ENCODE measurements around the gene HOMER1. TPM values are rescaled to one million over a fixed set of nuclear protein-coding genes. Genes with fewer than 3 reads are reported as not detected.

The HOMER1 gene
- total and polyA plus RNA-seq, 10 of the 15 experiments (the other 5 are each of a cell fraction or from before 2014, with no cell fraction given): 0.96 to 22.0 (median 7.5) TPM

DNA sequence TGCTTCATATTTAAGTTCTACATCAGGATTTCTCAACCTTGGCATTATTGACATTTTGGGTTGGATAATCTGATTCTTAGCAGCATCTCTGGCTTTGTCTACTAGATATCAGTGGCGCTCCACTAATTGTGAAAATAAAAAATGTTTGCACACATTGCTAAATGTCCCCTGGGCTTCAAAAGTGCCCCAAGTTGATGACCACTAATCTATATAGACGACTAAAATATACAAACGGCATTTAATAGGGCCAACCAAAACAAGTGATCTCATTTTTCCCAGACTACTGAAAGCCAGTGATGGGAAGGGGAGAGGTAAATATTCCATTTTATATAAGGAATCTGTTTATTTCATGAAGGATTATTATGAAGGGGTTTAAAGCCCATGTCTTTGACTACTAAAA is 118.6 kb downstream of the HOMER1 start:
- WGBS (ENCODE audit: insufficient coverage, insufficient replicate concordance, low lambda C conversion rate, missing lambda C conversion rate): 93% methylated on average over 3 of the region's 3 CpGs
- TF ChIP-seq PAX8 (IDR thresholded peaks at IDR 0.05) (no peak), POLR2AphosphoS2 (IDR thresholded peaks at IDR 0.05; ENCODE audit: low read depth, low read length) (no peak), SMC3 (IDR thresholded peaks at IDR 0.05; ENCODE audit: borderline replicate concordance, low read length) (no peak), SMARCA5 (IDR thresholded peaks at IDR 0.05) (no peak), CREB1 (IDR thresholded peaks at IDR 0.05; ENCODE audit: low read depth) (no peak), CEBPB (IDR thresholded peaks at IDR 0.05; ENCODE audit: borderline replicate concordance in 1 of 2, low read depth in 2 of 2, low read length in 2 of 2) (no peak), ZBED1 (IDR thresholded peaks at IDR 0.05; ENCODE audit: borderline replicate concordance) (no peak), HCFC1 (IDR thresholded peaks at IDR 0.05; ENCODE audit: low read length) (no peak), ASH2L (IDR thresholded peaks at IDR 0.05; ENCODE audit: borderline replicate concordance, low read depth) (no peak), EZH2 (IDR thresholded peaks at IDR 0.05; ENCODE audit: borderline replicate concordance, control insufficient read depth, low read depth, low read length) (no peak), NRF1 (conservative IDR thresholded peaks at IDR 0.05; ENCODE audit: low read depth, low read length) (no peak), HDGF (IDR thresholded peaks at IDR 0.05) (no peak), SREBF2 (IDR thresholded peaks at IDR 0.05; ENCODE audit: low read length) (no peak), DPF2 (IDR thresholded peaks at IDR 0.05) (no peak), MXI1 (IDR thresholded peaks at IDR 0.05; ENCODE audit: low read depth, low read length) (no peak), RUNX3 (IDR thresholded peaks at IDR 0.05; ENCODE audit: low read length) (no peak), TCF12 (IDR thresholded peaks at IDR 0.05; ENCODE audit: low read depth, low read length) (no peak), ATF7 (IDR thresholded peaks at IDR 0.05; ENCODE audit: low read depth) (no peak)
- TF ChIP-seq, protein P1, sequence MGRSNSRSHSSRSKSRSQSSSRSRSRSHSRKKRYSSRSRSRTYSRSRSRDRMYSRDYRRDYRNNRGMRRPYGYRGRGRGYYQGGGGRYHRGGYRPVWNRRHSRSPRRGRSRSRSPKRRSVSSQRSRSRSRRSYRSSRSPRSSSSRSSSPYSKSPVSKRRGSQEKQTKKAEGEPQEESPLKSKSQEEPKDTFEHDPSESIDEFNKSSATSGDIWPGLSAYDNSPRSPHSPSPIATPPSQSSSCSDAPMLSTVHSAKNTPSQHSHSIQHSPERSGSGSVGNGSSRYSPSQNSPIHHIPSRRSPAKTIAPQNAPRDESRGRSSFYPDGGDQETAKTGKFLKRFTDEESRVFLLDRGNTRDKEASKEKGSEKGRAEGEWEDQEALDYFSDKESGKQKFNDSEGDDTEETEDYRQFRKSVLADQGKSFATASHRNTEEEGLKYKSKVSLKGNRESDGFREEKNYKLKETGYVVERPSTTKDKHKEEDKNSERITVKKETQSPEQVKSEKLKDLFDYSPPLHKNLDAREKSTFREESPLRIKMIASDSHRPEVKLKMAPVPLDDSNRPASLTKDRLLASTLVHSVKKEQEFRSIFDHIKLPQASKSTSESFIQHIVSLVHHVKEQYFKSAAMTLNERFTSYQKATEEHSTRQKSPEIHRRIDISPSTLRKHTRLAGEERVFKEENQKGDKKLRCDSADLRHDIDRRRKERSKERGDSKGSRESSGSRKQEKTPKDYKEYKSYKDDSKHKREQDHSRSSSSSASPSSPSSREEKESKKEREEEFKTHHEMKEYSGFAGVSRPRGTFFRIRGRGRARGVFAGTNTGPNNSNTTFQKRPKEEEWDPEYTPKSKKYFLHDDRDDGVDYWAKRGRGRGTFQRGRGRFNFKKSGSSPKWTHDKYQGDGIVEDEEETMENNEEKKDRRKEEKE (IDR thresholded peaks at IDR 0.05): no peak
- FAIRE-seq: no peak
- no peaks in the 10 kb centered on the region for H3K4me1 ChIP-seq (ENCODE audit: control insufficient read depth, insufficient read depth, low read length)
- in situ Hi-C loops (cut with MboI) (no loop called here), intact Hi-C loops (cut with micrococcal nuclease; ENCODE audit: unreplicated experiment) (no loop called here)
- CTCF ChIA-PET: no interaction called here
- no peak overlapping the region for H2AFZ ChIP-seq (ENCODE audit: control insufficient read depth, low read depth, low read length)
- H3K9ac ChIP-seq (ENCODE audit: control insufficient read depth, insufficient read depth, low read length): no peak overlapping the region
- no peaks in the 10 kb centered on the region for H4K20me1 ChIP-seq (ENCODE audit: control insufficient read depth, insufficient read depth)
- no peaks in the 10 kb centered on the region for H3K9me3 ChIP-seq (replicated peaks; ENCODE audit: control insufficient read depth, insufficient read depth, low read length)
- RAD21 ChIA-PET (ENCODE audit: unreplicated experiment): no interaction called here
- no peaks in the 10 kb centered on the region for H3K27me3 ChIP-seq (replicated peaks in 1 of 2; ENCODE audit: control insufficient read depth in 2 of 2, insufficient read depth in 2 of 2, low read length in 1 of 2)
- SMC1A ChIA-PET (ENCODE audit: uncharacterized antibody, unreplicated experiment): interaction anchor here (1.1 to 1.2 kb wide), 2 partner anchors 16 to 22 kb away, joined by 3 read pairs; no protein-coding TSS in a partner anchor
- ATAC-seq: no peak
- H3K27ac ChIP-seq (ENCODE audit: control insufficient read depth, insufficient read depth): no peak overlapping the region
- H3K79me2 ChIP-seq (ENCODE audit: control insufficient read depth, insufficient read depth, low read length): no peaks in the 10 kb centered on the region
- no peak for DNase-seq (ENCODE audit: low read depth, low spot score)
- no peaks in the 10 kb centered on the region for H3K36me3 ChIP-seq (ENCODE audit: control insufficient read depth in 2 of 2, insufficient read depth in 2 of 2, low read length in 1 of 2)
- POLR2A ChIA-PET: no interaction called here
- no peak overlapping the region for H3K4me3 ChIP-seq
- no TSS peak for BruUV-seq (replicated peaks)
- H3K4me2 ChIP-seq (ENCODE audit: control insufficient read depth, insufficient read depth): no peak overlapping the region

Measured in GM12878 (cell line).